WTC11 (cell line): Measurements from ENCODE around the gene IL1F10. TPM values are rescaled to one million over a fixed set of nuclear protein-coding genes. Genes with fewer than 3 reads are reported as not detected.

Experiments
- ATAC-seq: fragments of 200-7000 bp; cut with Tn5 transposase; 2 replicates; pipeline ENCODE4 v1.10.0; 2021; ENCODE audit warnings: mild to moderate bottlenecking, moderate library complexity
- CTCF ChIA-PET: fragments of 300-600 bp; sonication (Branson Sonifier 250); formaldehyde crosslinking; loops from one replicate; lab custom pipeline; 2021; ENCODE audit warnings: antibody characterized with exemption; lab: Charles Lee
- POLR2A ChIA-PET: fragments of 350-600 bp; sonication (Branson Sonifier 250); formaldehyde crosslinking; loops from one replicate; lab custom pipeline; 2021; ENCODE audit warnings: antibody characterized with exemption; lab: Charles Lee
- DNase-seq: peaks from one replicate; pipeline ENCODE4 v3.0.0; 2021; ENCODE audit warnings: low spot score
- H3K27ac Mint-ChIP-seq: 2 replicates; pipeline ENCODE4 v1.8.0; 2021; ENCODE audit warnings: mixed read lengths
- H3K27me3 Mint-ChIP-seq: 2 replicates; pipeline ENCODE4 v1.8.0; 2021; ENCODE audit warnings: low read depth, mild to moderate bottlenecking, moderate library complexity, mixed read lengths
- H3K36me3 Mint-ChIP-seq: 2 replicates; pipeline ENCODE4 v1.8.0; 2021; ENCODE audit warnings: mixed read lengths
- H3K4me1 Mint-ChIP-seq: 2 replicates; pipeline ENCODE4 v1.8.0; 2022; ENCODE audit warnings: mixed read lengths
- H3K4me3 Mint-ChIP-seq: 2 replicates; pipeline ENCODE4 v1.8.0; 2021; ENCODE audit warnings: mild to moderate bottlenecking, moderate library complexity, mixed read lengths
- H3K9me3 Mint-ChIP-seq: 2 replicates; pipeline ENCODE4 v1.8.0; 2021; ENCODE audit warnings: mixed read lengths
- E2F5 ChIP-seq: sonication (generic); formaldehyde crosslinking; IDR thresholded peaks from 2 replicates; pipeline ENCODE4 v1.8.1; 2022; ENCODE audit warnings: mild to moderate bottlenecking, moderate library complexity, missing genetic modification reagents
- ETV6 ChIP-seq: sonication (generic); formaldehyde crosslinking; IDR thresholded peaks from 2 replicates; pipeline ENCODE4 v1.8.1; 2022; ENCODE audit warnings: mild to moderate bottlenecking, missing genetic modification reagents
- GRHL2 ChIP-seq: fragments of 250-450 bp; sonication (Bioruptor Pico); IDR thresholded peaks from 2 replicates; pipeline ENCODE4 v1.8.0; 2022; ENCODE audit warnings: mild to moderate bottlenecking, moderate library complexity; ENCODE audit not compliant: insufficient replicate concordance, severe bottlenecking
- HMGXB4 ChIP-seq: sonication (generic); formaldehyde crosslinking; IDR thresholded peaks from 2 replicates; pipeline ENCODE4 v1.8.1; 2023; ENCODE audit warnings: mild to moderate bottlenecking, moderate library complexity, missing genetic modification reagents
- IRF2 ChIP-seq: sonication (generic); formaldehyde crosslinking; IDR thresholded peaks from 2 replicates; pipeline ENCODE4 v1.8.0; 2022; ENCODE audit warnings: low read depth, missing genetic modification reagents, borderline replicate concordance
- JUN ChIP-seq: sonication (generic); formaldehyde crosslinking; IDR thresholded peaks from 2 replicates; pipeline ENCODE4 v1.8.0; 2023; ENCODE audit warnings: mild to moderate bottlenecking, missing genetic modification reagents
- KAT7 ChIP-seq: sonication (generic); formaldehyde crosslinking; IDR thresholded peaks from 2 replicates; pipeline ENCODE4 v1.8.1; 2023; ENCODE audit warnings: missing genetic modification reagents, mild to moderate bottlenecking, borderline replicate concordance
- NR1H2 ChIP-seq: sonication (generic); formaldehyde crosslinking; IDR thresholded peaks from 2 replicates; pipeline ENCODE4 v1.9.0; 2021; ENCODE audit warnings: mild to moderate bottlenecking, moderate library complexity, missing genetic modification reagents
- NR2C2 ChIP-seq: sonication (generic); formaldehyde crosslinking; IDR thresholded peaks from 2 replicates; pipeline ENCODE4 v1.8.0; 2022; ENCODE audit warnings: mild to moderate bottlenecking, missing genetic modification reagents
- RORB ChIP-seq: fragments of 250-450 bp; sonication (Bioruptor Pico); IDR thresholded peaks from 2 replicates; pipeline ENCODE4 v1.9.0; 2021; ENCODE audit warnings: mild to moderate bottlenecking
- SMAD3 ChIP-seq: sonication (generic); formaldehyde crosslinking; IDR thresholded peaks from 2 replicates; pipeline ENCODE4 v1.8.0; 2022; ENCODE audit warnings: missing genetic modification reagents, mild to moderate bottlenecking, borderline replicate concordance
- SMAD4 ChIP-seq: sonication (generic); formaldehyde crosslinking; IDR thresholded peaks from 2 replicates; pipeline ENCODE4 v1.8.0; 2022; ENCODE audit warnings: mild to moderate bottlenecking, missing genetic modification reagents
- ZBTB43 ChIP-seq: sonication (generic); formaldehyde crosslinking; IDR thresholded peaks from 2 replicates; pipeline ENCODE4 v1.8.1; 2023; ENCODE audit warnings: mild to moderate bottlenecking, missing genetic modification reagents
- ZNF396 ChIP-seq: fragments of 250-450 bp; sonication (Bioruptor Pico); IDR thresholded peaks from 2 replicates; pipeline ENCODE4 v1.8.0; 2021; ENCODE audit warnings: mild to moderate bottlenecking, moderate library complexity, borderline replicate concordance
- ZNF416 ChIP-seq: fragments of 250-450 bp; sonication (Bioruptor Pico); IDR thresholded peaks from 2 replicates; pipeline ENCODE4 v1.9.0; 2021; ENCODE audit warnings: mild to moderate bottlenecking, inconsistent platforms
- ZNF671 ChIP-seq: fragments of 250-450 bp; sonication (Bioruptor Pico); IDR thresholded peaks from 2 replicates; pipeline ENCODE4 v1.8.0; 2021; ENCODE audit warnings: mild to moderate bottlenecking
- ZSCAN18 ChIP-seq: fragments of 250-450 bp; sonication (Bioruptor Pico); IDR thresholded peaks from 2 replicates; pipeline ENCODE4 v2.1.2; 2022; ENCODE audit warnings: mild to moderate bottlenecking, moderate library complexity
- total RNA-seq: library from RNA; stranded (reverse); gene quantifications from 3 replicates; pipeline ENCODE4 v1.2.3, GENCODE V29; 2021
- TF ChIP-seq, protein P1 (sequence below): sonication (generic); formaldehyde crosslinking; IDR thresholded peaks from 2 replicates; pipeline ENCODE4 v1.8.1; 2023; ENCODE audit warnings: mild to moderate bottlenecking, missing genetic modification reagents, borderline replicate concordance
- TF ChIP-seq, protein P2 (sequence below): fragments of 250-450 bp; sonication (Bioruptor Pico); IDR thresholded peaks from 2 replicates; pipeline ENCODE4 v1.9.0; 2021; ENCODE audit warnings: mild to moderate bottlenecking, borderline replicate concordance
- TF ChIP-seq, protein P3 (sequence below): sonication (generic); formaldehyde crosslinking; IDR thresholded peaks from 2 replicates; pipeline ENCODE4 v1.8.1; 2023; ENCODE audit warnings: mild to moderate bottlenecking, missing genetic modification reagents, moderate library complexity

Gene IL1F10
- total RNA-seq, 1 experiment from 2014 or later, result not detected

GRCh38 chr2:113050921-113051895 is 16.6 kb upstream of the IL1F10 start:
- POLR2A ChIA-PET, result interaction anchor here (0.7 kb wide), 1 partner anchor 180 kb away, joined by 3 read pairs; no protein-coding TSS in a partner anchor
- CTCF ChIA-PET, result no interaction called here
- peaks cover 46% of the 10 kb centered on the region for H3K27me3 Mint-ChIP-seq
- peaks cover 69% of the 10 kb centered on the region for H3K9me3 Mint-ChIP-seq
- H3K27ac Mint-ChIP-seq, result no peak overlapping the region
- H3K4me3 Mint-ChIP-seq, result no peak overlapping the region
- peaks cover 34% of the 10 kb centered on the region for H3K36me3 Mint-ChIP-seq
- DNase-seq (no peak), ATAC-seq (no peak)
- no peak for TF ChIP-seq HMGXB4
- TF ChIP-seq NR1H2 (CRISPR knock-in tag), result no peak
- TF ChIP-seq, protein P1, sequence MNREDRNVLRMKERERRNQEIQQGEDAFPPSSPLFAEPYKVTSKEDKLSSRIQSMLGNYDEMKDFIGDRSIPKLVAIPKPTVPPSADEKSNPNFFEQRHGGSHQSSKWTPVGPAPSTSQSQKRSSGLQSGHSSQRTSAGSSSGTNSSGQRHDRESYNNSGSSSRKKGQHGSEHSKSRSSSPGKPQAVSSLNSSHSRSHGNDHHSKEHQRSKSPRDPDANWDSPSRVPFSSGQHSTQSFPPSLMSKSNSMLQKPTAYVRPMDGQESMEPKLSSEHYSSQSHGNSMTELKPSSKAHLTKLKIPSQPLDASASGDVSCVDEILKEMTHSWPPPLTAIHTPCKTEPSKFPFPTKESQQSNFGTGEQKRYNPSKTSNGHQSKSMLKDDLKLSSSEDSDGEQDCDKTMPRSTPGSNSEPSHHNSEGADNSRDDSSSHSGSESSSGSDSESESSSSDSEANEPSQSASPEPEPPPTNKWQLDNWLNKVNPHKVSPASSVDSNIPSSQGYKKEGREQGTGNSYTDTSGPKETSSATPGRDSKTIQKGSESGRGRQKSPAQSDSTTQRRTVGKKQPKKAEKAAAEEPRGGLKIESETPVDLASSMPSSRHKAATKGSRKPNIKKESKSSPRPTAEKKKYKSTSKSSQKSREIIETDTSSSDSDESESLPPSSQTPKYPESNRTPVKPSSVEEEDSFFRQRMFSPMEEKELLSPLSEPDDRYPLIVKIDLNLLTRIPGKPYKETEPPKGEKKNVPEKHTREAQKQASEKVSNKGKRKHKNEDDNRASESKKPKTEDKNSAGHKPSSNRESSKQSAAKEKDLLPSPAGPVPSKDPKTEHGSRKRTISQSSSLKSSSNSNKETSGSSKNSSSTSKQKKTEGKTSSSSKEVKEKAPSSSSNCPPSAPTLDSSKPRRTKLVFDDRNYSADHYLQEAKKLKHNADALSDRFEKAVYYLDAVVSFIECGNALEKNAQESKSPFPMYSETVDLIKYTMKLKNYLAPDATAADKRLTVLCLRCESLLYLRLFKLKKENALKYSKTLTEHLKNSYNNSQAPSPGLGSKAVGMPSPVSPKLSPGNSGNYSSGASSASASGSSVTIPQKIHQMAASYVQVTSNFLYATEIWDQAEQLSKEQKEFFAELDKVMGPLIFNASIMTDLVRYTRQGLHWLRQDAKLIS (CRISPR knock-in tag), result no peak
- TF ChIP-seq ETV6 (CRISPR knock-in tag), result no peak
- TF ChIP-seq GRHL2 (CRISPR knock-in tag), result no peak
- TF ChIP-seq E2F5 (CRISPR knock-in tag), result no peak
- TF ChIP-seq JUN (CRISPR knock-in tag), result no peak
- no peak for TF ChIP-seq KAT7 (CRISPR knock-in tag)
- TF ChIP-seq ZSCAN18, result no peak
- TF ChIP-seq, protein P2, sequence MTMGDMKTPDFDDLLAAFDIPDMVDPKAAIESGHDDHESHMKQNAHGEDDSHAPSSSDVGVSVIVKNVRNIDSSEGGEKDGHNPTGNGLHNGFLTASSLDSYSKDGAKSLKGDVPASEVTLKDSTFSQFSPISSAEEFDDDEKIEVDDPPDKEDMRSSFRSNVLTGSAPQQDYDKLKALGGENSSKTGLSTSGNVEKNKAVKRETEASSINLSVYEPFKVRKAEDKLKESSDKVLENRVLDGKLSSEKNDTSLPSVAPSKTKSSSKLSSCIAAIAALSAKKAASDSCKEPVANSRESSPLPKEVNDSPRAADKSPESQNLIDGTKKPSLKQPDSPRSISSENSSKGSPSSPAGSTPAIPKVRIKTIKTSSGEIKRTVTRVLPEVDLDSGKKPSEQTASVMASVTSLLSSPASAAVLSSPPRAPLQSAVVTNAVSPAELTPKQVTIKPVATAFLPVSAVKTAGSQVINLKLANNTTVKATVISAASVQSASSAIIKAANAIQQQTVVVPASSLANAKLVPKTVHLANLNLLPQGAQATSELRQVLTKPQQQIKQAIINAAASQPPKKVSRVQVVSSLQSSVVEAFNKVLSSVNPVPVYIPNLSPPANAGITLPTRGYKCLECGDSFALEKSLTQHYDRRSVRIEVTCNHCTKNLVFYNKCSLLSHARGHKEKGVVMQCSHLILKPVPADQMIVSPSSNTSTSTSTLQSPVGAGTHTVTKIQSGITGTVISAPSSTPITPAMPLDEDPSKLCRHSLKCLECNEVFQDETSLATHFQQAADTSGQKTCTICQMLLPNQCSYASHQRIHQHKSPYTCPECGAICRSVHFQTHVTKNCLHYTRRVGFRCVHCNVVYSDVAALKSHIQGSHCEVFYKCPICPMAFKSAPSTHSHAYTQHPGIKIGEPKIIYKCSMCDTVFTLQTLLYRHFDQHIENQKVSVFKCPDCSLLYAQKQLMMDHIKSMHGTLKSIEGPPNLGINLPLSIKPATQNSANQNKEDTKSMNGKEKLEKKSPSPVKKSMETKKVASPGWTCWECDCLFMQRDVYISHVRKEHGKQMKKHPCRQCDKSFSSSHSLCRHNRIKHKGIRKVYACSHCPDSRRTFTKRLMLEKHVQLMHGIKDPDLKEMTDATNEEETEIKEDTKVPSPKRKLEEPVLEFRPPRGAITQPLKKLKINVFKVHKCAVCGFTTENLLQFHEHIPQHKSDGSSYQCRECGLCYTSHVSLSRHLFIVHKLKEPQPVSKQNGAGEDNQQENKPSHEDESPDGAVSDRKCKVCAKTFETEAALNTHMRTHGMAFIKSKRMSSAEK (CRISPR knock-in tag), result no peak
- TF ChIP-seq ZNF671 (CRISPR knock-in tag), result no peak
- TF ChIP-seq IRF2, result no peak
- no peak for TF ChIP-seq ZNF416 (CRISPR knock-in tag)
- TF ChIP-seq SMAD3 (CRISPR knock-in tag), result no peak
- no peak for TF ChIP-seq ZBTB43
- TF ChIP-seq, protein P3, sequence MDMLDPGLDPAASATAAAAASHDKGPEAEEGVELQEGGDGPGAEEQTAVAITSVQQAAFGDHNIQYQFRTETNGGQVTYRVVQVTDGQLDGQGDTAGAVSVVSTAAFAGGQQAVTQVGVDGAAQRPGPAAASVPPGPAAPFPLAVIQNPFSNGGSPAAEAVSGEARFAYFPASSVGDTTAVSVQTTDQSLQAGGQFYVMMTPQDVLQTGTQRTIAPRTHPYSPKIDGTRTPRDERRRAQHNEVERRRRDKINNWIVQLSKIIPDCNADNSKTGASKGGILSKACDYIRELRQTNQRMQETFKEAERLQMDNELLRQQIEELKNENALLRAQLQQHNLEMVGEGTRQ (CRISPR knock-in tag), result no peak
- no peak for TF ChIP-seq ZNF396 (CRISPR knock-in tag)
- no peak for TF ChIP-seq RORB
- no peak for TF ChIP-seq NR2C2 (CRISPR knock-in tag)
- no peak for TF ChIP-seq SMAD4 (CRISPR knock-in tag)
- no peaks in the 10 kb centered on the region for H3K4me1 Mint-ChIP-seq
